Activated T-cell treated with anti-CD3 and anti-CD28 coated beads for 48 hours (primary cell): ENCODE data around the gene NOP16.
"Not testable (repeated sequence)": the region's sequence is repeated elsewhere in the genome, so short reads cannot be mapped to it uniquely, and the experiment has no call there.

Experiments used
- DNase-seq: peaks from one replicate; pipeline ENCODE4 v3.0.0-alpha.2; 2020; ENCODE audit warnings: low read depth

The NOP16 gene

GRCh38 chr5:176409765-176410164 is 21.4 kb upstream of the NOP16 start:
- DNase-seq = no peak

- no peak for DNase-seq
Observed at GRCh38 chr5:176408590-176408989, 20.2 kb upstream of the NOP16 start.

DNA sequence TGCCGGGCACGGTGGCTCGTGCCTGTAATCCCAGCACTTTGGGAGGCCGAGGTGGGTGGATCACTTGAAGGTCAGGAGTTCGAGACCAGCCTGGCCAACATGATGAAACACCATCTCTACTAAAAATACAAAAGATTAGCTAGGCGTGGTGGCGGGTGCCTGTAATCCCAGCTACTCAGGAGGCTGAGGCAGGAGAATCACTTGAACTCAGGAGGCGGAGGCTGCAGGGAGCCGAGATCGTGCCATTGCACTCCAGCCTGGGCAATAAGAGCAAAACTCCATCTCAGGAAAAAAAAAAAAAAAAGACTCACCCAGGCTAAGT is 19.8 kb upstream of the NOP16 start:
- not testable (repeated sequence) for DNase-seq

DNA sequence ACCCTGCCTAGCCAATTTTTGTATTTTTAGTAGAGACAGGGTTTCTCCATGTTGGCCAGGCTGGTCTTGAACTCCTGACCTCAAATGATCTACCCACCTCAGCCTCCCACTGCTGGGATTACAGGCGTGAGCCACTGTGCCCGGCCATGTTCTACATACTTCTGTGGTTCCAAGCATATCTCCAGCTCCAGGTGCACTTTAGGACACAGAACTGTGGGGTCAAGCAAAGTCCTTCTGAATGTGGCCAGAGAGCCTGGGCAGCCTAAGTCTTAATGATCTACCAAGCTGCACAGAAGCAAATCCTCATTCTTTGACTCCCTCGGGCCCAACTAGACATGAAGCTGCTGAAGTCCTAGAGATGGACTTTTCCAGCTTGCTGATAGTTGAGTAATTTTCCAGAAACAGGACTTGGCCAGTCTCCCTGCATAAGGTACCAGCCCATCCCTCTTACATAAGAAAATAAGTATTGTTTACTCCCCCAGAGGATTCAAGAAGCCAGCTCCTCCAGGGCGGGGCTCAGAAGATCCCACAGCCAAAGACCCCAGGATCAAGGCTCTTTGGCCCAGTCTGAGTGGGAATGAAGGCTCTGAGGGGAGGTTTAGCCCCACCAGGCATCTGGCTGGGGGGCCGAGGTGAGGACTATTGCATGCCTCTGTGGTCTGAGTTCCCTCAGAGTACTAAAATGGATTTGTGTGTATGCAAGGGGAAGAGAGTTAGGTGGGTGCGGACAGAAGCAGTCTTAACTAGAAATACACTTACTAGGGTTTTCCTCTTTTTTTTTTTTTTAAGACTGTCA is 19.3 kb upstream of the NOP16 start:
- DNase-seq = no peak

DNA sequence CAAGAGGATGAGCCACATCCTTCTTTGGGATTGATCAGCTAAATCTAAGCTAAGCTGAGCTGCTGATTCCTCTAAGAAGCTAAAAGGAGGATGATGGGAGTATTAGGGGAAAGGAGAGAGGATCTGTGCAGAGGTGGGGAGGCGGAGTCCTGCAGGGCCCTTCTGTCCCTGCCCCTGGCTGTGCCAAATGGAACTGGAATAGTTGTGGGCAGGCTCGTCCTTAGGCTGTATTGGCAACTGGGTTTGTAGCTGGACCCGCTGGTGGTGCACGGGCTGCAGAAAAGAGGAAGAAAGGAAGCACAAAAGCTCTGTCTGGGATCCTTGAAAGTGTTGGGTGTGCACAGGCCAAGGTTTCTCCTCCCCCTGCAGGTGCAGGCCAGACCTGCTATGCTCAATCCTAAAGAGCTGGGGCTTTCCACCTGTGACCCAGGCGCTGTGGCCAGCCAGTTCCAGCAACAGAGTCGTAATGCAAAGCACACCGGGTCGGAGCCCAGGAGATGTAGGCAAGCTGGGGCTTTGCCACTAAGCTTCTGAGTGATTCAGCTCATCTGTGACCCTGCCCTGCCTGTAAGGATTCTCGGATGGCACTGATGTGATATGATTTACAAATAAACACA is 18.1 kb upstream of the NOP16 start:
- DNase-seq = no peak

DNA sequence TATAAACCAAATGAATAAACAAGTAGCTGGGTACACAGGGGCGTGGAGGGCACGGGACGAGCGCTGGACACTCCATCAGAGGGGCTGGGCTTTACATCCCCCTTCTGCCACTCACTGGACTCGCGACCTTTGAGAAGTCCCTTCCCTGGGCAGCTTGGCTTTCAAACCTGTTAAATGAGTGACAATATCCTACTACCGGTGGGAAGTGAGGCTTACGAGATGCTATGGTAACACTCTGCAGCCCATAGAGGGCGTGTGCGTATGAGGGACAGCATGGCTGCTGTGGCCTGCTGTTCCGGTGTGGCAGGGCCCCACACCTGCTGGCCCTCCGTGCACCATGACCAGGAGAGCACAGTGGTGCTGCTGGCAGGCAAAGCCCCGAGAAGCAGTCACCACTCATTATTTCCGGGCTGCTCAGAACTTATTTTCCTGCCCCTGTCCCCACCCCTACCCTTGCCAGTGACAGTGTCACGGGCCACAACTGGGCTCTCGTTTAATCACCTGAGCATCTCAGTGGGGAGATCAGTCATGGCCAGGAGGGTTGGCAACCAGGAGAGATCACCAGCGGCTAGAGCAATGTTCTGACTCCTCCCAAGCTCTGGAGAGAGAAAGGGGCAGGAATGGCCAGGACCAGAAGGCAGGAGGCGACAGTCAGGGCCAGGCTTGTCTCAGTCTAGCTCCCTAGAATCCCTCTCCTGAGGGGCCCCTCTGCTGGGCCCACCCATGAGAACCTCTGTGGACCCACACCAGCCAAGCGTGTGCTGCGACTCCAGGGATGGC is 17.4 kb upstream of the NOP16 start:
- DNase-seq = no peak

DNA sequence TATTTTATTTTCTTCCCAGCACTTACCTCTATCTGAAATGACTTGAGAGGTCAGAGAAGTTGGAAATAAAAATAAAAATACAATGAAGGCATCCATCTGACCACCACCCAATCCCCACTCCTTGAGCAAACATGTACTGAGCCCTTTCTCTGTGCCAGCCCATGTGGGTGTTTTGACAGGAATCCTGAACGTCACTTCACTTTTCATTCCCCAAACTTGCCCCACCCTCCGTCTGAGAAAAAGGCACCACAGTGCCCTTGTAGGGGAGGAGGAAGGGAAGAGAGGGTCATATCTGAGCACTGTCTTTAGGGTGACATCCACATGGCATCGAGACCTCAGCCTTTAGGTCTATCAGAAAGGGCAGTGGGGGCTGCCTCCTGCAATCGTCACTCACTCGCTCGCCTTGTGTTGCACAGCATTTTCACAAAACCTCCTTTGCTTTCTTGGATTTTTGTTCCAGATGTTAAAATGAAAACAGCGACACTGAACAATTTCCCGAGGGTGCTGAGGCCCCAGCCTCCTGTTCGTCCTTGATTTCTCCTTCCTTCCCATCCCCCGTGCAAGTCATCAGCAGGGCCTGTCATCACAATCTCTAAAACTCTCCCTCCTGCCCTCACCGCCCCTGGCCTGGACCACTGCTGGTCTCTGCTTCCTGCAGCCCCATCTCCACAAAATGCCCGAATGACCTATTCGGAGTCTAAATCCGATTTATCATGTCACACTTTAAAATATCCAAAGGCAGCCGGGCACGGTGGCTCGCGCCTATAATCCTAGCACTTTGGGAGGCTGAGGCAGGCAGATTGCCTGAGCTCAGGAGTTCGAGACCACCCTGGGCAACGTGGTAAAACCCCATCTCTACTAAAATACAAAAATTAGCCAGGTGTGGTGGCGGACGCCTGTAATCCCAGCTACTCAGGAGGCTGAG is 13.1 kb upstream of the NOP16 start:
- no peak for DNase-seq

DNA sequence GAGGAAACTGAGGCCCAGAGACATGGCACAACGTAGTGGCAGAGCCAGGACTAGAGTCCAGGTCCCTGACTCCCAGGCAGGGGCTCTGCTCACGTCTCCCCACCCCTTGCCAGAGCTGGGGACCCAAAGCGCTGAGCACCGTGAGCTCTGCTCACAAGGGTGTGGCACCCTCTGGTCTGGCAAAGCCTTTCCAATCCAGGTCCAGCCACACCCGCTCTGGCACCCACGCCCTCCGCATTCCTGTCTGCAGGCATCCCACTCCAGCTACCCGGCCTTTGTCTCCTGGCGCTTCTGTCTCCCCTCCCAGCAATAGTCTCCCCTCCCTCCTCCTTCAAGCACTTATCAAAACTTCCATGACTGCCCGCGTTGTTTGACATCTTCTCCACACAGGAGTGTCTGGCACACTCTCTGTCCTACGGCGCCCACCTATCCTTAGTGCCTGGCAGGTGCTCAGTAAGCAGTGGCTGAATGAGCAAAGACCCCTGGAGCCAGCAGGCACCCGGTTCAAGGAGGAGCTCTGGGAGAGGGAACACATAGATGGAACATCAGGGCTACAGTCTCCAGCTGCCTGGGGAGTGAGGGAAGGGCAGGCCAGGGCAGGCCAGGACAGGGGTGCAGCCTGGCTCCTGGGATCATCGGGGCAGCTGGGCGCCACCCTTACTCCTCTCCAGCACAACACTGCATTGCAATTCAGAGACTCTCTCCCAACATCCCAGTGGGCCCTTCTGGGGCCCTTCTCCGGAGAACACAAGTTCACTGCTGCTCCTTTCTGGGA is 12.2 kb upstream of the NOP16 start:
- no peak for DNase-seq

DNA sequence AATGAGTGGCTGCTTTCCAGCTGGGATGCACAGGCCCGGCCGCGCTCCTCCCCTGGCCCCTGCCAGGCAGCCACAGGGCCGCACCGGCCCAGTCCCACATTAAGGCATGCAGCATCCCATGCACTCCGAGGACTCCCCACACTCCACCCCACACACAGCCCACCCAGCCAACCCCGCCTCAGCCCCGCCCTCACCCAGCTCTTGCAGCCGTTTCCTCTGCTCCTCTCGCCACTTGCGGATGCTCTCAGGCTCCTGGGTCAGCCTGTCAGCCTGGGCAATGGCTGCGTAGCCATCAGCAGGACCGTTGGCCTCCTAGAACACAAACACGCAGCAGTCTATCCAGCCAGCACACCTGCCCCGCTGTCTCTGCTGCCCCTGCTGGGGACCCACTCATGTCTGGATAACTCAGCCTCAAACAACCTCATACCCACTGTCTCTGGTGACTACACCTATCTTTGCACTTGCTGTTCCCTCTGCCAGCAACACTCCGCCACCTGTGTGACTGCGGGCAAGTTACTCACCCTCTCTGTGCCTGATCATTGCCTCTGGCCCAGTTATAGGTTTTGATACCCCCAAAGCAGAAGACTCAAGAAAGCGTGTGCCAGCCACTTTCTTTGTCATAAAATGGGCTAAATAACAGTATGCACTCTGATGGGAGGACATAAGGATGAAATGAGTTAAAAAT is 9.5 kb upstream of the NOP16 start:
- no peak for DNase-seq

DNA sequence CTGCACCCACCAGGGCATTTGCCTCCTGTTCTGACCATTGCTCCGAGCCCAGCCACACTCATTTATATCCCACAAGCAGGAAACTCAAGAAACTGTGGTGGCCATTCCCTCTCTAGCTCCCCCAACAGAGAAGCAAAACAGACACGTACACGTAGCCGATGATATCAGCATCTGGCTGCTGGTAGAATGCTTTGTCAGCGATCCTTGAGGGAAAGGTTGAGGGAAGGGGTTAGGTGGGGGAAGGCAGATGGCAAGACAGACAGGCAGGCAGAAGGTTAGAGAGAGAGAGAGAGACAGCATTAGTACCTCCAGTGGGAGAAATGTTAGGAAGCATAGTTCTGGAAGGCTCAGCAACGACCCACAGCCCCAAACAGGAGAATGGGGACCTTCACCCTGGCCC is 7.9 kb upstream of the NOP16 start:
- no peak for DNase-seq

- no peak for DNase-seq
Observed at GRCh38 chr5:176394881-176395675, 6.7 kb upstream of the NOP16 start.

DNA sequence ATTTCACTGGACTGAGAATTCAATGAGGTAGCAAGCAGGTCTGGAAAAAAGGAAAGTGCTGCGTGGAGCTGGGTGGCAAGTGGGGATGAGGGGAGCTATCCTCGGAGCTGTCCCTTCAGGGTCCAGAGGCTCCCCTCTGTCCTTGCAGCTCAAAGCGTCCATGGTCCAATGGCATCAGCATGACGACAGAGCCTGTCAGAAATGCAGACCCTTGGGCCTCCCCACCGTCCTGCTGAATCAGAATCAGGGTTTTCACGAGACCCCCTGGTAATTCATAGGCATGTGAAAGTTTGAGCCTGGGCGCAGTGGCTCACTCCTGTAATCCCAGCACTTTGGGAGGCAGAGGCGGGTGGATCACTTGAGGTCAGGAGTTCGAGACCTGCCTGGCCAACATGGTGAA is 5.7 kb upstream of the NOP16 start:
- DNase-seq = no peak

DNA sequence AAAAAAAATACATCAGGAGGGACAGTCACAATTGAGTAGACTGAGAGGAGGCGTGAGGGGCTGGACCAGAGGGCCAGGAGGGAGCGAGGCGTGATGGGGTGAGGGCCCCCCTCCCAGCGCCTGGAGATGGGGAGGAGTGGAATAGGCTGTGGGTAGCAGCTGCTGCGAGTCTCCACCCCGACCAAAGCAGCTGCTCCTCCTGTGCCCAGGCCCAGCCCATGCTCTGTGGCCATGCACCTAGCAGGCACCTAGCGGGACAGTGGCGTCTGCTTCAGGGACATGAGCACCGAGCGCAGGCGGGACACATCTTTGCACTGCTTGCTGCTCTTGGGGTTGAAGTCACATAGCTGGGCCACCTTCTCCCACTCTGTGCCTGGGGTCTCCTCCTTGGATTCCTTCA is 4.1 kb upstream of the NOP16 start:
- no peak for DNase-seq

- DNase-seq = no peak
Observed at GRCh38 chr5:176391999-176392398, 3.6 kb upstream of the NOP16 start.

DNA sequence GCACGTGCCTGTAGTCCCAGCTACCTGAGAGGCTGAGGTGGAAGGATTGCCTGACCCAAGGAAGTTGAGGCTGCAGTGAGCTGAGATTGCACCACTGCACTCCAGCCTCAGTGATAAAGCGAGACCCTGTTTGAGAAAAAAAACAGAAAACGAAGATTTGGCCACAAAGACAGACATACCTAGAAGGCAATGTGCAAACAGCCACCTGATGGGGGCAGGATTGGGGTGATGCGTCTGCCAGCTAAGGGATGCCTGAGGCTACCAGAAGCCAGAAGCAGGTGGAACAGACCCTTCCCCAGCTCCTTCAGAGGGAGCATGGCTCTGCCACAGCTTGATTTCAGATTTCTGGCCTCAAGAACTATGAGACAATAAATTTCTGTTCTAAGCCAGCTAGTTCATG is 3.1 kb upstream of the NOP16 start:
- DNase-seq = no peak

DNA sequence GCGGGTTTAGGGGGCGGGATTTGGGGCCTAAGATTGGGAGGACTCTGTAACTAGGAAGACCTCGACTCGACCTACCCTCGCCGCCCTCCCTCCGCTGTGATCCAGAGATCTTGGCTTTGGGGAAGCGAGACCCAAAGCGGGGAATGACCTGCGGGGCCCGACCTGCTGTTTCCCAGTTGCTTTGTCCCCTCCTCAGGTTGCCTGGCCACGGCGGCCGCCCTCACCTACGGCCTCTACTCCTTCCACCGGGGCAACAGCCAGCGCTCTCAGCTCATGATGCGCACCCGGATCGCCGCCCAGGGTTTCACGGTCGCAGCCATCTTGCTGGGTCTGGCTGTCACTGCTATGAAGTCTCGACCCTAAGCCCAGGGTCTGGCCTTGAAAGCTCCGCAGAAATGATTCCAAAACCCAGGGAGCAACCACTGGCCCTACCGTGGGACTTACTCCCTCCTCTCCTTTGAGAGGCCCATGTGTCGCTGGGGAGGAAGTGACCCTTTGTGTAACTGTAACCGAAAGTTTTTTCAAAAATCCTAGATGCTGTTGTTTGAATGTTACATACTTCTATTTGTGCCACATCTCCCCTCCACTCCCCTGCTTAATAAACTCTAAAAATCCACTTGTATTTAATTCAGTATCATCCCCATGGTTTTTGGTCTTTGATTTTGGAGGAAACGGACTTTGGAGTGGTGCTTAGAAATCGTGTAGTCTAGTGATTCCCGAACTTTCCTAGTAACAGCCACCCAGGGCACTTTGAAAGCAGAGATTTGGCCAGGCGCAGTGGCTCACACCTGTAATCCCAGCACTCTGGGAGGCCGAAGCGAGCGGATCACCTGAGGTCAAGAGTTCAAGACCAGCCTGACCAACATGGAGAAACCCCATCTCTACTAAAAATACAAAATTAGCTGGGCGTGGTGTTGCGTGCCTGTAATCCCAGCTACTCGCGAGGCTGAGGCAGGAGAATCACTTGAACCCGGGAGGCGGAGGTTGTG is 1.0 kb upstream of the NOP16 start:
- no peak for DNase-seq

- no peak for DNase-seq
Observed at GRCh38 chr5:176388003-176388443, 375 bp downstream of the NOP16 start.

DNA sequence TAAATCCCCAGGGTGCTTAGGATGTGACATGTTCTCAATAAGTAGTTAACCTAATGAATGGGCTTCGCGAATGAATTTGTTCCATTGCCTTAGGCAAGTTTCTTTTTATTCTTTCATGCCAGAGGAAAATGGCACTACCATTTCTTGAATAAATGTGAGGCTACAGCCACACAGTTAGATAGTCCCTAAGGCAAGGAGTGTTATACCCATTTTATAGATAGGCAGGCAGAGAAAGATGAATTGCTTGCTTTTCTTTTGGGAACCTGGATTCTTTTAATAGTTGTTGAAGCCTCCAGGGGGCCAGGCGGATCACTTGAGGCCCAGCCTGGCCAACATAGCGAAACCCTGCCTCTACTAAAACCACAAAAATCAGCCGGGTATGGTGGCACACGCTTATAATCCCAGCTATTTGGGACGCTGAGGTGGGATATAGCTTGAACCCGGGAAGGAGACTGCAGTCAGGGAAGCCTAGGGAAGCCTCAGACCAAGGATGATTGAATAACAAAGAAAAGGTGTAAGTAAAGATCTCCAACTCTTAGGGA is 943 bp downstream of the NOP16 start:
- no peak for DNase-seq
